ENCODE data around the gene SFPQ.
A peak's percentile ranks its signal among the peaks of the same experiment; 100 is the strongest.

- peak; percentile 59 for TF ChIP-seq CTCF (conservative IDR thresholded peaks at IDR 0.05; ENCODE audit: low read depth, low read length)
- TF ChIP-seq EZH2phosphoT487 (IDR thresholded peaks at IDR 0.05; ENCODE audit: borderline replicate concordance, low read length): no peak
- TF ChIP-seq EZH2 (IDR thresholded peaks at IDR 0.05; ENCODE audit: low read length, unreplicated experiment): no peak
These were observed 28.0 kb upstream of the SFPQ start for GRCh38 chr1:35220976-35221375.

Measured in PC-3 (cell line).